NCI-H2107 treated with DMSO at 0.1 percent for 48 hours (cell line): ENCODE results near the gene ARHGAP28.

Source experiments
- DNase-seq: peaks from one replicate; lab custom pipeline; 2025; ENCODE audit not compliant: unreplicated experiment; lab: John Stamatoyannopoulos, UW

ARHGAP28 gene

DNA sequence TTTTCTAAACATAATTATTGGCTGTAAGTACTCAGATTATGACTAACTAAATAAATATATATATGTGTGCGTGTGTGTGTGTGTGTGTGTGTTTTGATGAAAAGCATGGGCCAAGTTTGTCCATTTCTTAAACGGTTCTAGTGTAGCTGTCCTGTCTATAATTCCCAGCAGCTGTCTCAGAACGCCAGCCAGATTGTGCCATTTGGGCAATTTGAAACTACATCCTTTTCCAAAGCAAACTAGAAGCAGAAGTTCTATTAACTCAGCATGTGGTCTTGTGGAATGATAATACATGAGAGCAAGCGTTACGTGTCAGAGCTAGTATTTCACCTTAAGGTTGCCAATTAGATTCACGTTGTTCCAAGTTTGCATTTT is 1.7 kb downstream of the ARHGAP28 start:
- DNase-seq, result peak; percentile 3

DNA sequence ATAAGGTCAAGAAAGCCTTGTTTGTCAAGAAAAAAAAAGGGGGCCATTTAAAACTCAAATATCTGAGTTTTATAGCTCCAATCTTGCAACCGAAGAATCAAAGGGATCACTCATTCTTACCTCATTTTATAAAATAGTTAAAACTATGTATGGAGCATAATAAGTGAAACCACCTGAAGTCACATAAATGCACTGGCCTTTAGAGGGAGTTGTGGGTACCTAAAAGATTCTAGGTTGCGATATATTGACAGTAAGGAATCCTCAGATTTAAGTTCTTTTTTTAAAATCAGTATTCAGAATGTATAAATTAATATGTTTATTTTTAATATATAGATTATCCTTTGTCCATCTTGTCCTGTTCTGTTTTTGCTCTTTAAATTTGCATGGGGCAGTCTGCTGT is 3.4 kb downstream of the ARHGAP28 start:
- DNase-seq, result no peak

DNA sequence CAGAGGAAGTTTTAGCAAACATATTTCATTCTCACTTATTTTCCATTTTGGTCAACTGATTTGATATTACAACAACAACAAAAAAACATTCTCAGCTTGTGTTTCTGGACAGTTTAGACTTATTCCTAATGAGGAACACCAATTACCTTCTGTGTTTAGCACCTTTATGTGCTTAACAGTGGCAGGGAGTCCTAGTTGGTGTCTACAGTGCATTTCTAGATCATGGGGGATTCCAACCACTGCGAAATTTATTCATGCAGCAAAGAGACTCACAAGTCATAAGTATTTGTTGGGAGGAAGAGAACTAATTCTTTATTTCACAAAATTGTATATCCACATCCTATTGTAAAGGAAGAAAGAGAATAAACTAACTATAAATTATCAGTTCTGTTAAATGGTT is 4.2 kb downstream of the ARHGAP28 start:
- no peak for DNase-seq

DNA sequence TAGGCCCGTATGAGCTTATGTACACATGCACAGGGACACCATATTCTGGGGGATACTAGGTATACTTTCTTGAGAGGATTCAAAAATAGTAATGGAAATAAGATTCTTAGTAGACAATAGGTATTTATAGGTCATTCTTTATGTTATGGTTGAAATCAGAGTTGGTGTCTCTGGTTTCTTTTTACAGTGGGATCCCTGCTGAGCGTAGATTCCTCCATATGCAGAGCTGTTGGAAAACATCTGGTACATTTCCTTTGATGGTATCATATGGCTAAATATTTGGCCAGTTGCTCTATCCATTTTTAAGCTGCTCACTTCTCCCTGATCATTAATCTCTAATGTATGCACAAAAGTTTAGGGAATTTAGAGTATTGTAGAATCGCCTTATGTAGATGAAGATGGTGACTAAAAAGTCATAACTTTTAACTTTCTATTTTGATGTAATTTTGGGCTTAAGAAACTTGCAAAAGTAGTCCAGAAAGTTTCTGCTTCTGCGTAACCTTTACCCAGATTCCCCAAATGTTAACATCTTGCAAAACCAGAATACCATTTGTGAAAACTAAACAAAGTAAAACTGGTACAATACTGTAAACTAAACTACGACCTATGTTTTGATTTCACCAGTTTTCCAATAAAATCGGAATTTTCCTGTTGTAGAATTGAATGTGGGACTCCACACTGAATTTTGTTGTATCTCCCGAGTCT is 5.4 kb downstream of the ARHGAP28 start:
- no peak for DNase-seq

DNA sequence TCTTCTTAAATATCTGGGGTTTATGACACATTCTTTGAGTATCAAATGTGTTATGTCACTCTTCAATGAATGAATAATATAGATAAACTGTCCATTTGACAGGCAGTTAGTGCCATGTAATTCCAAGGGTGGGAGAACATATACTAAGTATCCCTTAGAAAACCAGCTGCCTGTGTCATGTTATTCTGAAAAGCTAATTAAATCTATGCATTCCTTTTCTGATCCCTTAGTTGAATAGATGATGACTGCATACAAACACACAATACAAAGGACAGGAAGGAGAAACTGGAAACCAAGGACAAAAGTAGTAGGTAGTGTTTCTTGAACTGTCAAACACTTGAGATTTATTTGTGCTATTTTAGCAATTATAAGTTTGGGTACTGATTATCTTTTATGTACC is 8.3 kb downstream of the ARHGAP28 start:
- DNase-seq, result no peak

DNA sequence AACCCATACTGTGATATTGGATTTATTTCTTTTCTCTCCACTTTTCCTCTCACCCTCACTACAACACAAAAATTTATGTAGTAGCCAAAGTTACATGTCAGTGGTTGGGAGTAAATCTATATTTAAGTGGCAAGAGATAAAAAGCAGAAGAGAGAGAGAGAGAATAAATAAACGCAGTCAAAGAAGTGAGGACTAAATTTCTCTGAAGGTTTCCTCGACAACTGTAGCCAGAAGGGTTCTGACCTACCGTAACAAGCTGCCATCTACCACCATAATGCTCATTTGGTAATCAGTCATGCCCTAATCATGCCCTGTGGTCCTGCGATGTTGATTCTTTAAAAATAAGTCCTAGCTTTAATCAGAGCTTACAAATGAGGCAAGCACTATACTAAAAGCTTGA is 9.1 kb downstream of the ARHGAP28 start:
- DNase-seq, result no peak

DNA sequence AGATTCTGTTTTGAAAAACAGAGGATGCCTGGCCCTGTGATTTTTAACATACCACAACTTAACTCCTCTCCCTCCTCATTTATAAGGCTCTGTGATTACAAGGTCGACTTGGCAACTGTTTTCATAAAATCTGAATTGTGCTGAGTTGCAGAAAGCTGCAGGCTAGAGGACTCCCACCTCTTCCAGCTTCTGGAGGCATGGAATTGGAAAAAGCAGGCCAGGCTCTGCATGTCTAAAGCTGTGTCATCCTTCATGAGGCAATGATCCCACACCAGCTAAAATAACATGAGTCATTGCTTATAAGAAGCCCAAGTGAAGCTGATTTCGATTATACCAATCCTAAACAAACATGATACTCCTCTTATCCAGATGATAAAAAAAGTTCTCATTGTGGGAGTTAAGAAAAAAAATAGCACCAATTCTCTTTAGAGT is 11.7 kb downstream of the ARHGAP28 start:
- no peak for DNase-seq

DNA sequence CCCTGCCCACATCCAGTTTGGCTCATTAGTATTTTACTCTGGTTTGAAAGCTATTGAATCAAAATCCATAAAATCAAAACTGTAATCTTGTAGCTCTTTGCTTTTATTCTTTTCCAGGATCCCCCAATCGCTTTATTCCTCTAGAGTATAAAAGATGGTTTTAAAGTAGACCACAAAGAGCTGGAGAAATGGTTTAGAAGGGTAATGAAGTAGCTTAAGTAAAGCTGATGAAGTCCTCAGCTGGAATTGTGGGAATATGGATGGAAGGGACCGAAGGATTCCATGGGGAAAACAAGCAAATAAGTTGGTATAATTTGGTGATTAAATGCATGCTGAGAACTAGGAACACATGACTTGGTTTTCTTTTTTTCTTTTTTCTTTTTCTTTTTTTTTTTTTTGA is 12.3 kb downstream of the ARHGAP28 start:
- peak; percentile 7 for DNase-seq

DNA sequence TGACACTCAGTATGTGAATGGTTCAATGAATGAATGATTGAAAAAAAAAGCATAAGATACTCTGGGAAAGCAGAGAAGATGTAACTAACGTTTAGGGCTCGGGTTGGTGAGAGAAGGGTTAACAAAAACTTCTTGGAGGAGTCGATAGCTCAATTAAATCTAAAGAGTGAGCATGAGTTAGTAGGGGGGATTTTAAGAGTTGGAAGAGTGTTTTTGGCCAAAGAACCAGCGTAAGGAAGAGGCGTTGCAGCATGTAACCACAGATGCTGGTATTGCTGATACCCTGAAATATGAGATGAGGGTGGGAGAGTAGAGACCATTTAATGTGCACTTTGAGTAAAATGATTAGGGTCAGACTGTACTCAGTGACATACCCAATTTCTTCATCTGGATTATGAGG is 14.5 kb downstream of the ARHGAP28 start:
- DNase-seq, result no peak

DNA sequence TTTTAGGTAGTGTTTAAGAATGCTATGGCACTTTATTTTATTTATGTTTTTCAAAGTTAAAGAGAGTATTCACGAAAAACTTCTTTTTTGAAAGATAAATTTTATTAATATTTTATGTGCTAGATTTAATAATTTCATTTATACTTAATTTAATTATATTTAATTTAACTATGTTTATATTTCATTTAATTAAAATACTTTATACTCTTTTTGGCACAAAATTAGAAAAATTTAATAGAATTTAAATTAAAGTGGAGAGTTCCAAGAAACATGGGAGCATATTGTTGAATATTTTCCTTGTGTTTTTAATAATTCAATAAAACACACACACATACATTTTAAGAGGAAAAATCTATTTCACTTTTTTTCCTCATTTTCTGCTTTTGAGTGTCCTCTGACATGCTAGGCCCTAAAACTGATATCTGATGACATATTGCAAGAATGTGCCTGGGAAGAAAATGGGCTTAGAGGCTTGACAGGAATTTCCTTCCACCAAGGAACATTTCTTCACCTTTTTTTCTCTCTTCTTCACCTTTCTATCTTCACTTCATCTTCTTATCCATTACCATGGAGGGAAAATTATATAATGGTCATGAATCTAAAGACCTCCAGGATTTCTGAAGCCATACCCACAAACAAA is 15.4 kb downstream of the ARHGAP28 start:
- DNase-seq, result no peak

DNA sequence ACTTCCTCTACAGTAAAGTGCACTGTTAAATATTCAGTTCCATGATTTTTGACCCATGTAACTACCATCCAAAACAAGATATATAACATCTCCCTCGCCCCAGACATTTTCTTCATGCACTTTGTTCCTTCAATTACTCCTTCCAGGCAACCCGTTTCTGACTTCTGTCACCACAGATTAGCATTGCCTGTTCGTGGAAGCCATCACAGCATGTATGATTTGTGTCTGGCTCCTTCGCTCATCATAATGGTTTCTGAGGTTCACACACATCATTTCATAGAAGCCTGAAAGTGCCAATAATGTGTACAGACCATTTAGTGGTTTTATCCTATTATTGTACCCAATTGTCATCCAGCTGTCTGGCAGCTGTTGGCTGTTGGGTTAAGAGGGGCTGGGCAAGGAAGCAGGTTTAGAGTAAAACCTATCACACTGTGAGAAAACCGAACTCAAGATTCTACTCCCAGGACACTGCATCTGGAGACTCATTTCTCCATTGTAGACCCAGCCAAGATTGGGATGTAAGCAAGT is 16.1 kb downstream of the ARHGAP28 start:
- DNase-seq, result peak; percentile 2

DNA sequence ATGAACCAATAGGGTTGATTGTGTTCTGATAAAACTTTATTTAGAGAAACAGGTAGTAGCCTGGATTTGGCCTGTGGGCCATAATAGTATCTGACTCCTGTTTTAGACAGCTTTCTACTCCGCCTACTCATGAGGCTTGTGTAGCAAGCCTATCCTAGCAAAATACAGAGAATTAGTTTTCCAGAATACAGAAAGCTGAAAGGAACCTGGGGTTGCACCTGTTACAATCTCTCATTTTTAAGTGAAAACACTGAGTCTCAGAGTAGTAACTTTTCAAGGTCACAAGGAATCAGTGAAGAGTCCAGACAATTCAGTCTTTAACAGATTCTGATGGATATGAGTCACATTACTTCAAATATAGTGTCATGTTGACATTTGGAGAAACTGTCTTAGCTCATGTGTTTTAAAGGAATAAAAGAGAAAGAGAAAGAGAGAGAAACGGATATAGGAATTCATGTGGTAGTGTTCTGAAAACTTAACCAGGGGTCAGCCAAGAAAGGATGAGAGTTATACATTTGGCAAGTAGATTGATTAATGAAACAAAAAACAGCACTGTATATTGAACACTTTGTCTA is 17.0 kb downstream of the ARHGAP28 start:
- DNase-seq, result no peak

DNA sequence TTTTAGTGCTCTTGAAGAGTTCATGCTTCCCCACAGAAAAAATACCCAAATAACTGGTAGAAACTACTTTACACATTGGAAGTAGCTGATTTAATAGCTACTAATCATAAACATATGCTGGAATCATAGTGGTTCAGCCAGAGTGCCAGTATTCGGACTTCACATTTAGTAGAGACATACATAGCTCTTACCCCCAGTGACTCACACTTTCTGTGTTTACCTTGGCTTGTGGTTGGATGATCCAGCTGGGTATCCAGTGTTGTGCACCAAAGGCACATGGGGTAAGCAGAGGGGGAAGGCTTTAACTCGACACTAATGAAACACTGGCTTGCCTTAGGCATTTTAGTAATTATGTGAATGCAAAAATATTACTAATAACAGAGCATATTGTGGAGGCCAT is 18.1 kb downstream of the ARHGAP28 start:
- DNase-seq, result peak; percentile 7

DNA sequence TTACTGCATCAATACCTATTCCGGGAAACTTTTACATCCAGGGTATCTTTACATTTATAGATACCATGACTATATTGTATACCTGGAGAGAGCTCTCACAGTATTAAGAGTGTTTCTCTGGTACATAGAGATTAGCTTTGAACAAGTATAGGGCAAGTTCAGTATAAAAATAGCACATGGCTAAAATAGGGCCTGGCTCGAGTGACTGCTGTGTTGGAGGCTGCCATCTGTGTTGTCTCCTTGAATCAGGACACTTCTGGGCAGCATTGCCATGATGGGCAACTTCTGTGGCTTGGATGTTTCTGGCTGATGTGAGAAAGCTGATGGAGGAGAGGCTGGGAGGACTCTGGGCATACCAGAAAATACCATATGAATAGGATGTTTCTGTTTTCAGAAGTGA is 18.7 kb downstream of the ARHGAP28 start:
- DNase-seq, result no peak

DNA sequence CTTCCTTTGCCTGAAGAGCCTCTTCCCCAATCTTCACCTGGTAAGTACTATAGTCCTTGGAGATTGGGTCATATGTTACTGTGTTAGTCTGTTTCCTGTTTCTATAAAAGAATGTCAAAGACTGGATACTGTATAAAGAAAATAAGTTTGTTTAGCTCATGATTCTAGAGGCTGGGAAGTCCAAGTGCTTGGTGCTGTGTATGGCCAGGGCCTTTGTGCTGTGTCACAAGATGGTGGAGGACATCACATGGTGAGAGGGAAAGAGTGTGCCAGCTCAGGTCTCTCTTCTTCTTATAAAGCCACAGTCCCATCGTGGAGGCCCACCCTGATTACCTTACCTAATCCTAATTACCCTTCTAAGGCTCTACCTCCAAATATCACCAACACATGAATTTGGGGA is 20.9 kb downstream of the ARHGAP28 start:
- DNase-seq, result no peak

DNA sequence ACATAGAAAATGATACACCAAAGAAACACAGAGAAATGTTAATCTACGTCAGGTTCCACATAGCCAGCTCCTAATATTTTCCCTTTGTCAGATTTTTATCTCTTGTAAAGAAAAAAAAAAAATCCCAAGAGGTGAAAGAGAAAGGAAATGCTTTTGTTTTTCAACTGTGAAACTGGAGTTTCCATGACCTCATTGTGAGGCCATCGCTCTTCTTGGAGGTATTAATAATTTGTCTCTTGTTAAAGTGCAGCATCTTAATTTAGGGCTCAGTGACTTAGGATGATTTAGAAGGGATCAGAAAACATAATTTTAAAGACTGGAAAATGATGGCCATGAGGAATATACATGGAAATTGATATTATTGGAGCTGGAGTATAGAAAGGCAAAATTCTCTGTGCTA is 21.7 kb downstream of the ARHGAP28 start:
- no peak for DNase-seq

DNA sequence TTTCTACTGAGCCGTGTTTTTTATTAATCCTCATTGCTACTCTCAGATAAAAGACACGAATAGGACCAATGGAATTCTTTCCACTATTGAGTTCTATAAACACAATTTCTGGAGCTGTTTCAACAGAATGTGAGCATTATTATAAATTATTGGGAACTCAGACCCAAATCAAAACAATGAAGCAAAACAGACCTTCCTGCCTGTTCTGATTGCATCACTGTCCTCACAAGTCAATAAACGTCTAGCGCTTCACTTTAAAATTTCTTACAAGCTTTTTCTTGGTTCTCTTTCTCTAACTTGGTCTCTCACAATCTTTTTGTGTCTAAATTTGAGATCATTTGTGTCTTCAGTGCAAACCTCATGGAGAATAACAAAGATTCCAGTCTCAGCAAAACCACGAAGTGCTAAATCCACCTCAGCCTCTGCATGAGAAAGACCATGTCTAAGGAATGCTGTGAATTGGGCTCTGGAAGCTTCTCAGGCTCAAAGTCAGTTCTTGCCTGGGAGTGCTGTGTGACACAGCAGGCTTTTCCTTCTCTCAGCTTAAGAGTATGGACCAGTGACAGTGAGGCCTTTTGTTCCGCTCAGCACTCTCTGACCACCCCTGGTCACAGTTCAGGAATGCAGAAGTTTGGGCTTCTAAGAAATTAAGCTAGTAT is 22.8 kb downstream of the ARHGAP28 start:
- no peak for DNase-seq

DNA sequence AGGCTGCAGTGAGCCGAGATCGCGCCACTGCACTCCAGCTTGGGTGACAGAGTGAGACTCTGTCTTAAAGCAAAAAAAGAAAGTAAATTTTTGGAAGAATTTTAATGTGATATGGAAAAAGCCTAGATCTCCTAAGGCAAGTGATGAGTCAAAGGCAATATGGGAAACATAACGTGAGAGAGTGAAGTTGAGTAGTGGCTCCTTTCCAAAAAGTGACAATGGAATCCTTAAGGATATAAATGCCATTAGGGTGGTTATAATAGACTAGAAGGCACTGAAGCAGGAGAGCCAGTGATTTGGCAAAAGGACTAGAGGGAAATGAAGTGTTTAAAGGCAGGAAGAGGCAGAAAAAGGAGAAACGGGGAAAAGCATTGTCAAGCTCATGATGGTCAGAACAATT is 25.6 kb downstream of the ARHGAP28 start:
- no peak for DNase-seq

DNA sequence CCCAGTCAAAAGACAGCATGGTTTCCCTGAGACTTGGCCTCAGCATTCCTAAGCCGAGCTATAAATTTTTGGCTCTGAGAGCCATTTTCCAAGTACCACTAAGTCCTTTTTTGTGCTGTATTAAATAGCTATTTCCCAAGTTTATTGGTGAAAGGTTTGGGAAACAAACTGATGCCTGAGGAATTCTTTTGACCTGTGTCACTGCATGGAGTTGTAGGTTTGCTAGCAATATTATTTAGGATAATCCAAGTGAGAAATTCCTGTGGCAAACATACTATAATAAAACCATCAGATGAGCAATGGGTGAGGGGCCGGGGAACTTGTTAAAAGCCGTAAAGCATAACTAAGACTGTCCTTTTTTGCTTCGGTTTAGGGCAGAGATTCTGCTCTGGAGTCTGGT is 28.4 kb downstream of the ARHGAP28 start:
- no peak for DNase-seq

DNA sequence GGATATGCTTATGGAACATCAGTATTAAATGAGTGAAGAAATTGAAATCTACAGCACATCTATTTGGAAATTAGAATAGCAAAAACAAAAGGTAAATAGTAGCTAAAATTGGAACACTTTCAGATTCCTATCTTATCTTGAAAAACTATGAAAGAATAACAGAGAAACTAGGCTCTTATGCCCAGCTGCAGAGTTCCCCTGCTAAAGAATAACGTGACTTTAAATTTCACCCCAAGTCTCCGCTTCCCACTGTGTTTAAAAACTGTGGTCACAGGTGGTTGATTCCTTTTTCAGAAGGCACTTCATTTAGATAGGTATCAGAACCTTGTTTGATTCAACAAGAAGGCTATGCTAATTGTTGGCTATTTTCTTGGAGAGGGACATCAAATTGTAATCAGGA is 30.1 kb downstream of the ARHGAP28 start:
- DNase-seq, result peak; percentile 6

DNA sequence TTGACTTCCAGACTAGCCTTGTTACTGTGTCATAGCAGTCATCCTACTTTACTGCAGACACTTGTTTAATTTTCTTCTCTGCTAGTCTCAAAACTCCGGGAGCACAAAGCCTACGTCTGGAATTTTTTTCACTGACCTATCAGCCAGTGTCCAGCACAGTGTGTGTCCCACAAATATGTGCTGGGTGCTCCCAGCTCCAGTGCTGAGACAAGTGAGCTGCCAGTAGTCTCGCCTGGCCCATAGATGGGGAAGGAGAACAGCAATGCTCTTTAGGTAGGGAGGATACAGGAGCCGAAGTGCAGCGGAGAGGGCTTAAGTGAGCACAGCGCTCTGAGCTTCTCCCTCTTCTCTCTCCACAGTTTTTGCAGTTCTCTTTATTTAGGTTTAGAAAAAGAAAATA is 34.0 kb downstream of the ARHGAP28 start:
- no peak for DNase-seq

DNA sequence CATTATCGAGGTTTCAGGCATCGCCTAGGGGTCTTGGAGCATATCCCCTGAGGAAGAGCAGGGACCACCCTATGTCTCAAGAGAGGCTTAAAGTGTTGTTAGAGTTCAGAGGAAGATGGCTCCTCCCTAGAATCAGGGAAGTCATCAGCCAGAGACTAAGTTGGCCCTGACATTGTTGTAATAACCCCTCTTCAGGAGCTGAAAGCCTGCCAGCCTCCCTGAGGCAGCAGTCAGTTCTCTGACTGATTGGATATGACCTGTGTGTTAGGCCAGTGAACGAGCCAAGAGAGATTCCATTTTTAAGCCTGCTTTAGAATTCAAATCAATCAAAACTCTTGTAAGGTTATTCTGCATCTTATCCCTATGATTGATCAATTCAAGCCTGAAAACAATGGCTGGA is 34.9 kb downstream of the ARHGAP28 start:
- DNase-seq, result no peak
